ENCODE results near the gene RTN4R. TPM values are rescaled to one million over a fixed set of nuclear protein-coding genes. Genes with fewer than 3 reads are reported as not detected.

The RTN4R gene
- total and polyA plus RNA-seq, 2 of the 8 experiments (the other 6 are each of a cell fraction or from before 2014, with no cell fraction given): 21.8 to 41.3 TPM

DNA sequence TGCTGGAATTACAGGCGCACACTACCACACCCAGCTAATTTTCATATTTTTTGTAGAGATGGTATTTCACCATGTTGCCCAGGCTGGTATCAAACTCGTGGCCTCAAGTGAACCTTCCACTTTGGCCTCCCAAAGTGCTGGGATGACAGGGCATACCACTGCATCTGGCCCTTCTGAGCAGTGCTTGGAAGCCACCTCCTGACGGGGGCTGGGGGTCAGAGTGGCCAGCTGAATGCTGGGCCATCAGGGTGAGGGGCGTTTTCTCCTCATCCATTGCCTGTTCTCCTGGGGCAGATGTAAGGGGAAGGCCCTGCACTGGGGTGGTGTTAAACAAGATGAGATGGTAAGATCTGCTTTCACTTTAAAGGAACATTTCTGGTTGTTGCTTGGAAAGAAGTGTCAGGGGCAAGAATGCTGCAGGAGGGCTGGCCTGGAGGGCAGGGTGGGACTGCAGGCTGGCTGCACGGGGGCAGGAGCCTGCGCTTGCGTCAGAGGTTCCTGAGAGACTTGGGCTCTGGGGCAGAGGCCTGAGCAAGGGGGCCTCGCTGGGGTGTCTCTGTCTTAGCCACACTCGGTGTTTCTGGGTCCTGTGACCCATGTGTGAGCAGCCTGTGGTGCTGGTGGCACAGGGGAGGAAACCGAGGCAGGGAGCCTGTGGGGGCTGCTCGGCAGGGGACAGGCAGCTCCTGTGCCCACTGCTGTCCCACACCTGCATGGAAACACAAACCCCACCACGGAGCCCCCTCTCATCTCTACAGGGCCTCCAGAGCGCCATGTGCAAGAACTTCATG is 34.5 kb upstream of the RTN4R start:
- Histone ChIP-seq H3K36me3 (ENCODE audit: control insufficient read depth in 2 of 4, insufficient read depth in 4 of 4, low read length in 3 of 4) (no peaks in the 10 kb centered on the region), H2BK12ac (ENCODE audit: low read depth, low read length) (no peak overlapping the region), H3K56ac (replicated peaks; ENCODE audit: insufficient read length, low read depth, low read length) (no peak overlapping the region), H3K79me2 (ENCODE audit: control insufficient read depth in 1 of 2, insufficient read depth in 2 of 2, low read length in 2 of 2) (no peaks in the 10 kb centered on the region), H3K9ac (replicated peaks in 1 of 4; ENCODE audit: extremely low read depth in 1 of 4, low read depth in 3 of 4, low read length in 3 of 4) (no peak overlapping the region), H4K91ac (replicated peaks; ENCODE audit: insufficient read length, low read length) (no peak overlapping the region), H2BK120ac (replicated peaks; ENCODE audit: low read depth, low read length) (no peak overlapping the region), H4K5ac (ENCODE audit: insufficient read length, low read depth, low read length) (no peak overlapping the region), H3K4me3 (ENCODE audit: extremely low read depth in 1 of 4, insufficient read depth in 2 of 4, low read depth in 3 of 4, low read length in 4 of 4) (no peak overlapping the region), H2BK5ac (ENCODE audit: low read depth, low read length) (no peak overlapping the region), H3K4ac (replicated peaks; ENCODE audit: insufficient read length, low read depth, low read length) (no peak overlapping the region), H3K9me3 (ENCODE audit: insufficient read depth in 2 of 2, low read depth in 1 of 2, low read length in 1 of 2) (no peaks in the 10 kb centered on the region), H3K27ac (ENCODE audit: low read depth, low read length) (no peak overlapping the region), H3K23ac (ENCODE audit: insufficient read length) (no peak overlapping the region), H3K23me2 (ENCODE audit: low read depth, low read length) (peaks cover 7% of the 10 kb centered on the region; the same call in 1 of the 2 replicates), H2BK20ac (ENCODE audit: low read length) (no peak overlapping the region), H2BK15ac (ENCODE audit: low read length) (no peak overlapping the region), H4K8ac (ENCODE audit: extremely low read depth, insufficient read depth, low read length) (no peak overlapping the region), H3K4me2 (ENCODE audit: insufficient read depth in 1 of 2, low read depth in 2 of 2, low read length in 2 of 2) (no peak overlapping the region), H2AK5ac (ENCODE audit: low read depth, low read length) (no peak overlapping the region), H3K27me3 (replicated peaks in 1 of 4; ENCODE audit: control insufficient read depth in 3 of 4, extremely low read depth in 1 of 4, insufficient read depth in 3 of 4, low read length in 3 of 4) (peaks cover 13 to 36% (median 28%) of the 10 kb centered on the region in 4 experiments; a peak in 6 of 7 replicates), H3K18ac (ENCODE audit: extremely low read depth, low read length) (no peak overlapping the region), H2AFZ (ENCODE audit: low read length) (no peak overlapping the region), H3K14ac (ENCODE audit: insufficient read length) (no peak overlapping the region), H3K4me1 (replicated peaks in 1 of 4; ENCODE audit: control insufficient read depth in 3 of 4, insufficient read depth in 4 of 4, low read length in 3 of 4) (peaks cover 0 to 4% (median 0%) of the 10 kb centered on the region in 4 experiments; a peak in 3 of 7 replicates), H3K79me1 (ENCODE audit: low read depth, low read length) (no peaks in the 10 kb centered on the region), H4K20me1 (replicated peaks in 1 of 2; ENCODE audit: control insufficient read depth in 1 of 2, insufficient read depth in 2 of 2, low read length in 2 of 2) (peaks cover 0 to 2% of the 10 kb centered on the region in 2 experiments)
- ChIA-PET POLR2A (ENCODE audit: partially characterized antibody) (no interaction called here), CTCF (ENCODE audit: partially characterized antibody) (interaction anchor here (1.0 to 1.1 kb wide), 2 partner anchors 13 to 16 kb away, joined by 3 read pairs; no protein-coding TSS in a partner anchor)
- FAIRE-seq: no peak
- 80% methylated on average over 11 of the region's 13 CpGs; no CpG with 5 or more reads in 1 of the 2 experiments for WGBS, 2 experiments (ENCODE audit: extremely low coverage in 1 of 2, insufficient coverage in 1 of 2, insufficient read length in 1 of 2, insufficient replicate concordance in 2 of 2, low coverage in 1 of 2, low lambda C conversion rate in 2 of 2, missing lambda C conversion rate in 1 of 2)
- no peak for DNase-seq (ENCODE audit: low read depth in 1 of 2, low spot score in 2 of 2)
- no peak for TF ChIP-seq SRF (IDR thresholded peaks at IDR 0.05; ENCODE audit: low read depth, low read length)
- TF ChIP-seq USF2 (IDR thresholded peaks at IDR 0.05; ENCODE audit: low read length): no peak
- TF ChIP-seq RNF2 (IDR thresholded peaks at IDR 0.05; ENCODE audit: borderline replicate concordance, low read depth, low read length, missing control alignments, poor library complexity, severe bottlenecking): no peak
- TF ChIP-seq SIRT6 (IDR thresholded peaks at IDR 0.05; ENCODE audit: low read length): no peak
- no peak for TF ChIP-seq TAF1 (IDR thresholded peaks at IDR 0.05; ENCODE audit: low read depth, low read length)
- TF ChIP-seq POLR2A (IDR thresholded peaks at IDR 0.05; ENCODE audit: control extremely low read depth in 1 of 2, low read depth in 2 of 2, low read length in 2 of 2): no peak
- no peak for TF ChIP-seq EZH2 (IDR thresholded peaks at IDR 0.05; ENCODE audit: low read depth, low read length, severe bottlenecking)
- TF ChIP-seq KDM1A (IDR thresholded peaks at IDR 0.05; ENCODE audit: borderline replicate concordance, low read length): no peak
- no peak for TF ChIP-seq GABPA (IDR thresholded peaks at IDR 0.05; ENCODE audit: borderline replicate concordance, insufficient read depth, low read length)
- TF ChIP-seq NRF1 (IDR thresholded peaks at IDR 0.05; ENCODE audit: low read depth, low read length): no peak
- TF ChIP-seq SP4 (IDR thresholded peaks at IDR 0.05; ENCODE audit: low read length): no peak
- no peak for TF ChIP-seq TBP (IDR thresholded peaks at IDR 0.05; ENCODE audit: low read depth, low read length)

Measured in H1 (cell line).